ENCODE measurements around the gene MGAM2.

The MGAM2 gene

DNA sequence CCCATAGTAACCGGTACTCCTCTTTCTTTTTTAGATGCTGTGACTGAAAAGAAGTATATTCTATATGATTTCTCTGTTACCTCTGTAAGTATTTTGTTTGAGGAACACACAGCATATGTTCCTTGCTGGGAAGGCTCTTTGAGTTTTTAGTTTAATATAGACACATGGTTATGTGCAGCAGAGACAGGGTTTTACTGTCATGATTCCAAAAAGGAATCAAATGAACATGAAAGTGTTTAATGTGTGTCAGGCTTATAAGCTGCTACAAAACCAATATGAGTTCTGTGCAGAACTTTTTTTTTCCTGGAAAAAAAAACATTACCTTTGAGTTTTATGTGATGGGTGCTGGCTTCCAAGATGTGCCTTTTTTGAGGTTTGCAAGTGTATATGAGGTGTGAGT is 50.4 kb downstream of the MGAM2 start:
- H3K4me3 ChIP-seq (ENCODE audit: control insufficient read depth, low read depth, low read length), result no peak overlapping the region
- TF ChIP-seq, protein P1, sequence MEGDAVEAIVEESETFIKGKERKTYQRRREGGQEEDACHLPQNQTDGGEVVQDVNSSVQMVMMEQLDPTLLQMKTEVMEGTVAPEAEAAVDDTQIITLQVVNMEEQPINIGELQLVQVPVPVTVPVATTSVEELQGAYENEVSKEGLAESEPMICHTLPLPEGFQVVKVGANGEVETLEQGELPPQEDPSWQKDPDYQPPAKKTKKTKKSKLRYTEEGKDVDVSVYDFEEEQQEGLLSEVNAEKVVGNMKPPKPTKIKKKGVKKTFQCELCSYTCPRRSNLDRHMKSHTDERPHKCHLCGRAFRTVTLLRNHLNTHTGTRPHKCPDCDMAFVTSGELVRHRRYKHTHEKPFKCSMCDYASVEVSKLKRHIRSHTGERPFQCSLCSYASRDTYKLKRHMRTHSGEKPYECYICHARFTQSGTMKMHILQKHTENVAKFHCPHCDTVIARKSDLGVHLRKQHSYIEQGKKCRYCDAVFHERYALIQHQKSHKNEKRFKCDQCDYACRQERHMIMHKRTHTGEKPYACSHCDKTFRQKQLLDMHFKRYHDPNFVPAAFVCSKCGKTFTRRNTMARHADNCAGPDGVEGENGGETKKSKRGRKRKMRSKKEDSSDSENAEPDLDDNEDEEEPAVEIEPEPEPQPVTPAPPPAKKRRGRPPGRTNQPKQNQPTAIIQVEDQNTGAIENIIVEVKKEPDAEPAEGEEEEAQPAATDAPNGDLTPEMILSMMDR (IDR thresholded peaks at IDR 0.05; ENCODE audit: control insufficient read depth, insufficient read depth, low read depth, low read length, missing control alignments), result no peak
- no peak for DNase-seq (ENCODE audit: low read depth)

DNA sequence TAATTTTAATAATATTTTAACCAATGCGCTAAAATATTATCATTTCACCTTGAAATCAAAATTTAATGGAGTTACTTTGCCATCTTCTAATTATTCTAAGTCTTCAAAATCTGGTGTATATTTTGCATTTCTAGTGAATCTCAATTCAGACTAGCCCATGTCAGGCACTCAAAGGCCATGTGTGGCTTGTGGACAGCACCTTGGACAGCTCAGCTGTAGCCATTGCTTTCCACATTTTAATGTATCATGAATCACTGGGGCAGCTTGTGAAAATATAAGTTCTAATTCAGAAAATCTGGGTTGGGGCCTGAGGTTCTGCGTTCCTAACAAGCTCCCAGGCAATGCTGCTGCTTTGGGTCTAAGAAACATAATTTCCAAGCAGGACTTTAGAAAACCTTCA is 57.2 kb downstream of the MGAM2 start:
- TF ChIP-seq, protein P1 (IDR thresholded peaks at IDR 0.05; ENCODE audit: control insufficient read depth, insufficient read depth, low read depth, low read length, missing control alignments), result no peak
- H3K4me3 ChIP-seq (ENCODE audit: control insufficient read depth, low read depth, low read length), result no peak overlapping the region
- no peak for DNase-seq (ENCODE audit: low read depth)

DNA sequence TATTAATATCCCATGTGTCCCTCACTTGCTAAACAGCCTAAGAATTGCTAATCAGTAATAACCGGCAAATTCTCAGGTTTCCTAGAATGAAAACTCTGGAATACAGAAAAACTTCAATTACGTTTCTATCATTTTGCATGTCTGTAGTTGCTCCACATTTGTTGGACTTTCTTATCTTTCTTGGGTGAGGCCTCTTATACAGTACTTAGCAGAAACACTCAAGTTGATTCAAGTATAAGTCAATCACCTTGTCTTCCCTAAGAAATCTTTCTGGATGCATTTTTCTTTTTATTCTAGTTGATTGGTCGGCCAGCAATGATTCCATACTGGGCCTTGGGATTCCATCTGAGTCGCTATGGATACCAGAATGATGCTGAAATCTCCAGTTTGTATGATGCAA is 61.4 kb downstream of the MGAM2 start:
- H3K4me3 ChIP-seq (ENCODE audit: control insufficient read depth, low read depth, low read length), result no peak overlapping the region
- no peak for DNase-seq (ENCODE audit: low read depth)
- TF ChIP-seq, protein P1 (IDR thresholded peaks at IDR 0.05; ENCODE audit: control insufficient read depth, insufficient read depth, low read depth, low read length, missing control alignments), result no peak

DNA sequence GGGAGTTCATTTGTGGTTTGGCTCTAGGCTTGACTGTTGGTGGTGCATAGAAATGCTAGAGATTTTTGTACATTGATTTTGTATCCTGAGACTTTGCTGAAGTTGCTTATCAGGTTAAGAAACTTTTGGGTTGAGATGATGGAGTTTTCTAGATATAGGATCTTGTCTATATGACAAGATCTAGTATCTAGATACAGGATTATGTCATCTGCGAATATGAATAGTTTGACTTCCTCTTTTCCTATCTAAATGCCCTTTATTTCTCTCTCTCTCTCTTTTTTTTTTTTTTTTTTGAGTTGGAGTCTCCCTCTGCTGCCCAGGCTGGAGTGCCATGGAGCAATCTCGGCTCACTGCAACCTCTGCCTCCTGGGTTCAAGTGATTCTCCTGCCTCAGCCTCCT is 62.9 kb downstream of the MGAM2 start:
- no peak overlapping the region for H3K4me3 ChIP-seq (ENCODE audit: control insufficient read depth, low read depth, low read length)
- TF ChIP-seq, protein P1 (IDR thresholded peaks at IDR 0.05; ENCODE audit: control insufficient read depth, insufficient read depth, low read depth, low read length, missing control alignments), result no peak
- DNase-seq (ENCODE audit: low read depth), result no peak

DNA sequence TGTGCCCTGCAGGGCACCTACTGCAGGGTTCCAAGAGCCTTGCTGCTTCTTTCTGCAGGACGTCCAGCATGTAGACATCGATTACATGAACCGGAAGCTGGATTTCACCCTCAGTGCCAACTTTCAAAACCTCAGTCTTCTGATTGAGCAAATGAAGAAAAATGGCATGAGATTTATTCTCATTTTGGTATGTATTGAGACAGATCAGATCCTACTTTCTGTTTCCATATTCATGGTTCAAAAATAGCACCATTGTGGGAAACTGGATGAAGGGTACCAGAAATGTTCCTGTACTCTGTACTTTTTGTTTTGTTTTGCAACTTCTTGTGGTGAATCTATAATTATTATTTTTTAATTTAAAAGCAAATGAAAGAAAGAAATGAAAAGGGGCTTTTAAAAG is 64.1 kb downstream of the MGAM2 start:
- no peak overlapping the region for H3K4me3 ChIP-seq (ENCODE audit: control insufficient read depth, low read depth, low read length)
- no peak for DNase-seq (ENCODE audit: low read depth)
- TF ChIP-seq, protein P1 (IDR thresholded peaks at IDR 0.05; ENCODE audit: control insufficient read depth, insufficient read depth, low read depth, low read length, missing control alignments), result no peak

DNA sequence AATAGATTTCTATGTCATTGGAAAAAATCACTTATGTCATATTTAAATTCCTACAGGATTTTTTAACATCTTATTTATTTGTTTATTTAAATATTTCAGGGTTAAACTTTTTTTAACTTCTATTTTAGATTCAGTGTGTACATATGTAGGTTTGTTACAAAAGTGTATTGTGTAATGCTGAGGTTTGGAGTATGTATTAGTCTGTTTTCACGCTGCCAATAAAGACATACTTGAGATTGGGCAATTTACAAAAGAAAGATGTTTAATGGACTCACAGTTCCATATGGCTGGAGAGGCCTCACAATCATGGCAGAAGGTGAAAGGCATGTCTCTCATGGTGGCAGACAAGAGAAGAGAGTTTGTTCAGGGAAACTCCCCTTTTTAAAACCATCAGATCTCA is 65.4 kb downstream of the MGAM2 start:
- no peak for DNase-seq (ENCODE audit: low read depth)
- TF ChIP-seq, protein P1 (IDR thresholded peaks at IDR 0.05; ENCODE audit: control insufficient read depth, insufficient read depth, low read depth, low read length, missing control alignments), result no peak
- H3K4me3 ChIP-seq (ENCODE audit: control insufficient read depth, low read depth, low read length), result no peak overlapping the region

DNA sequence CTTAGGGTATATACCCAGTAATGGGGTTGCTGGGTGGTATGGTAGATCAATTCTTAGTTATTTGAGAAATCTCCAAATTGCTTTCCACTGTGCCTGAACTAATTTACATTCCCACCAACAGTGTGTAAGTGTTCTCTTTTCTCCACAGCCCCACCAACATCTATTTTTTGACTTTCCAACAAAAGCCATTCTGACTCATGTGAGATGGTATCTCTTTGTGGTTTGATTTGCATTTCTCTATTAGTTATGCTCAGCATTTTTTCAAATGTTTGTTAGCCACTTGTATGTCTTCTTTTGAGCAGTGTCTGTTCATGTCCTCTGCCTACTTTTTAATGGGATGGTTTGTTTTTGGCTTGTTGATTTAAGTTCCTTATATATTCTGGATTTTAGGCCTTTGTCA is 66.4 kb downstream of the MGAM2 start:
- DNase-seq (ENCODE audit: low read depth), result no peak
- TF ChIP-seq, protein P1 (IDR thresholded peaks at IDR 0.05; ENCODE audit: control insufficient read depth, insufficient read depth, low read depth, low read length, missing control alignments), result no peak
- H3K4me3 ChIP-seq (ENCODE audit: control insufficient read depth, low read depth, low read length), result no peak overlapping the region
